Hepatocyte (in vitro differentiated cells): ENCODE results near the gene HYKK. TPM values are rescaled to one million over a fixed set of nuclear protein-coding genes. Genes with fewer than 3 reads are reported as not detected.
"Not testable (repeated sequence)": the region's sequence is repeated elsewhere in the genome, so short reads cannot be mapped to it uniquely, and the experiment has no call there.

Experiments
- DNase-seq: peaks from one replicate; pipeline ENCODE4 v3.0.0-alpha.2; 2016; ENCODE audit warnings: low spot score
- H2AFZ ChIP-seq: fragments of 200-600 bp; sonication (generic); 2 replicates; pipeline ENCODE4 v1.6.0; 2016; ENCODE audit warnings: antibody characterized with exemption, mild to moderate bottlenecking
- H3K27ac ChIP-seq: fragments of 200-600 bp; sonication (generic); 2 replicates; pipeline ENCODE4 v1.5.1; 2016; ENCODE audit warnings: mild to moderate bottlenecking
- H3K27me3 ChIP-seq: fragments of 200-600 bp; sonication (generic); 2 replicates; pipeline ENCODE4 v1.6.1; 2016
- H3K36me3 ChIP-seq: fragments of 200-600 bp; sonication (generic); replicated peaks from 2 replicates; pipeline ENCODE4 v1.5.1; 2016; ENCODE audit warnings: low read depth; ENCODE audit not compliant: insufficient read depth
- H3K4me1 ChIP-seq: fragments of 200-600 bp; sonication (generic); 2 replicates; pipeline ENCODE4 v1.5.1; 2016; ENCODE audit warnings: mild to moderate bottlenecking, moderate library complexity; ENCODE audit not compliant: insufficient read depth
- H3K4me2 ChIP-seq: fragments of 200-600 bp; sonication (generic); 2 replicates; pipeline ENCODE4 v1.6.0; 2016
- H3K4me3 ChIP-seq: fragments of 200-600 bp; sonication (generic); 2 replicates; pipeline ENCODE4 v1.5.1; 2016; ENCODE audit warnings: mild to moderate bottlenecking
- H3K79me2 ChIP-seq: fragments of 200-600 bp; sonication (generic); 2 replicates; pipeline ENCODE4 v1.6.0; 2017; ENCODE audit warnings: mild to moderate bottlenecking
- H3K9me2 ChIP-seq: fragments of 200-600 bp; sonication (generic); replicated peaks from 2 replicates; pipeline ENCODE4 v1.6.0; 2017; ENCODE audit warnings: mild to moderate bottlenecking; ENCODE audit not compliant: insufficient read depth
- H3K9me3 ChIP-seq: fragments of 200-600 bp; sonication (generic); 2 replicates; pipeline ENCODE4 v1.5.1; 2016; ENCODE audit warnings: low read depth, mild to moderate bottlenecking
- H4K20me1 ChIP-seq: fragments of 200-600 bp; sonication (generic); 2 replicates; pipeline ENCODE4 v1.6.0; 2016; ENCODE audit warnings: mild to moderate bottlenecking; ENCODE audit not compliant: insufficient read depth, poor library complexity, severe bottlenecking
- CTCF ChIP-seq: fragments of 200-600 bp; sonication (generic); IDR thresholded peaks from 2 replicates; pipeline ENCODE4 v1.5.1; 2016; ENCODE audit warnings: antibody characterized with exemption, mild to moderate bottlenecking; ENCODE audit not compliant: poor library complexity
- EZH2 ChIP-seq: fragments of 200-600 bp; sonication (generic); IDR thresholded peaks from 2 replicates; pipeline ENCODE4 v1.6.1; 2016; ENCODE audit warnings: antibody characterized with exemption, mild to moderate bottlenecking, borderline replicate concordance
- EZH2phosphoT487 ChIP-seq: fragments of 200-600 bp; sonication (generic); IDR thresholded peaks from one replicate; pipeline ENCODE4 v1.6.1; 2018; ENCODE audit warnings: antibody characterized with exemption, mild to moderate bottlenecking, low read depth, moderate library complexity; ENCODE audit not compliant: unreplicated experiment, severe bottlenecking
- WGBS: methylation state at CpG from one replicate; pipeline ENCODE4 v1.1.6; 2016; ENCODE audit warnings: low lambda C conversion rate; ENCODE audit errors: missing lambda C conversion rate; 5-methylcytosine and 5-hydroxymethylcytosine counted together
- polyA plus RNA-seq: library from polyadenylated mRNA; unstranded; fragments of >200 nt; fragmentation: Nextera tagmentation; extraction: Ambion mirVana; gene quantifications from 2 replicates; pipeline ENCODE4 v1.2.1, GENCODE V29; 2016
- total RNA-seq: library from RNA; depleted of rRNA; stranded (reverse); fragments of >200 nt; gene quantifications from 2 replicates; pipeline ENCODE4 v1.2.3, GENCODE V29; 2014

Gene HYKK
- total and polyA plus RNA-seq, 2 experiments from 2014 or later: 1.6 to 3.6 TPM

DNA sequence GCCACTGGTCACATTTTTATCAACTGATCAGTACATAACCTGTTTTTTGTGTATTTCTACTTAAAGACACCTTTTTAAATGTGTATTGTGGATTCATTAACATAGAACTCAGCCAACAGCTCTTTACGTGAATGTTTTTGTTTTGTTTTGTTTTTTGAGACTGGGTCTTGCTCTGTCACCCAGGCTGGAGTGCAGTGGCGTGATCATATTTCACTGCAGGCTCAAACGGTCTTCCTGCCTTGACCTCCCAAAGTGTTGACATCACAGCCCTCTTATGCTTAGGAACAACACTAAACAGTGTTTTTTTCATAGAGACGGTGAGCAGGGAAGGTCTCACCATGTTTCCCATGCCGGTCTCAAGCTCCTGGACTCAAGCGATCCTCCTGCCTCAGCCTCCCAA is 42.8 kb downstream of the HYKK start:
- H4K20me1 ChIP-seq: no peaks in the 10 kb centered on the region
- DNase-seq: no peak
- no peak overlapping the region for H3K4me3 ChIP-seq
- H3K27me3 ChIP-seq: no peaks in the 10 kb centered on the region
- 84% methylated on average over 6 of the region's 6 CpGs for WGBS
- no peak overlapping the region for H2AFZ ChIP-seq
- TF ChIP-seq EZH2 (no peak), EZH2phosphoT487 (no peak), CTCF (no peak)
- H3K4me2 ChIP-seq: no peak overlapping the region
- no peaks in the 10 kb centered on the region for H3K4me1 ChIP-seq
- no peaks in the 10 kb centered on the region for H3K79me2 ChIP-seq
- no peaks in the 10 kb centered on the region for H3K36me3 ChIP-seq
- H3K9me3 ChIP-seq: no peaks in the 10 kb centered on the region
- H3K27ac ChIP-seq: no peak overlapping the region
- H3K9me2 ChIP-seq: no peaks in the 10 kb centered on the region

DNA sequence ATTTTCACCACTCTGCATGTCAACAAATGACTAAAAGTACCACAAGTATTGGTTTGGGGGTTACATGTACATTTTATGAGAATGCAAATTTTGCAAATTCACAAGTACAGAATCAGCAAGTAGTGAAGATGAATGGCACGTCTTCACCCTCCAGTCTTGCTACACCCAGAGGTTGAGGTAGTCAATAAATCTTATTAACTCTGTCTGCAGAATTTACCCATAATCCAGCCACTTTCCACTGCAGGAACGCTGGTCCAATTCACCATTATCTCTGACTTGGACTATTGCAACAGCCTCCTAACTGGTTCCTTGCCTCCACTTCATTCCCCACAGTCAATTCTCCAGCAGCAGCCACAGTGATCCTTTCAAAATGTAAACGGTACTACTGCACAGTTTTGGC is 43.4 kb downstream of the HYKK start:
- no peaks in the 10 kb centered on the region for H3K36me3 ChIP-seq
- H3K9me3 ChIP-seq: no peaks in the 10 kb centered on the region
- H2AFZ ChIP-seq: no peak overlapping the region
- H3K9me2 ChIP-seq: no peaks in the 10 kb centered on the region
- H3K4me2 ChIP-seq: no peak overlapping the region
- WGBS: 83% methylated on average over 3 of the region's 3 CpGs
- no peaks in the 10 kb centered on the region for H3K79me2 ChIP-seq
- TF ChIP-seq CTCF (no peak), EZH2 (no peak), EZH2phosphoT487 (no peak)
- H3K27ac ChIP-seq: no peak overlapping the region
- H4K20me1 ChIP-seq: no peaks in the 10 kb centered on the region
- no peak overlapping the region for H3K4me3 ChIP-seq
- no peaks in the 10 kb centered on the region for H3K4me1 ChIP-seq
- DNase-seq: no peak
- H3K27me3 ChIP-seq: no peaks in the 10 kb centered on the region

DNA sequence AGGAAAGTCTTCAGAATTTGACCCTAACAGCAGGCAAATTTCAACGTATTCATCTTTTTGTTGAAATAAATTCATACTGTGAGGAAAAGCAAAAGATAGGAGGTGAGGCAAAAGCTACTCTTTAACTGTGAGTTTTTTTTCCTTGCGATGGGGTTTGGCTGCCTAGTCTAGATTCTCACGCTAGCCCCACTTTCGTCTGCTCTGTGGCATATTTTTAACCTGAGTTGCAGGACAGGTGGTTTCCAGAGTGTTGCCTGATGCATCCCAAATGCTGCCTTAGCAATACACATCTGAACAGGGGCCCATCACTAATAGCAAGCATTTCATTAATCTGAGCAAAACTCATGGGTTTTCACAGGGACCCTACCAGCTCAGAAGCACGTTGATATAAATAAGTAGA is 44.5 kb downstream of the HYKK start:
- DNase-seq: no peak
- no peak overlapping the region for H3K27ac ChIP-seq
- no peaks in the 10 kb centered on the region for H3K27me3 ChIP-seq
- 84% methylated on average over 5 of the region's 5 CpGs for WGBS
- no peaks in the 10 kb centered on the region for H4K20me1 ChIP-seq
- no peaks in the 10 kb centered on the region for H3K79me2 ChIP-seq
- H3K4me3 ChIP-seq: no peak overlapping the region
- TF ChIP-seq EZH2: no peak
- TF ChIP-seq EZH2phosphoT487: no peak
- TF ChIP-seq CTCF: no peak
- no peaks in the 10 kb centered on the region for H3K4me1 ChIP-seq
- no peaks in the 10 kb centered on the region for H3K9me3 ChIP-seq
- H3K9me2 ChIP-seq: no peaks in the 10 kb centered on the region
- H2AFZ ChIP-seq: no peak overlapping the region
- H3K36me3 ChIP-seq: no peaks in the 10 kb centered on the region
- H3K4me2 ChIP-seq: no peak overlapping the region

GRCh38 chr15:78552597-78552996 is 45.2 kb downstream of the HYKK start:
- DNase-seq: no peak
- no peaks in the 10 kb centered on the region for H3K27me3 ChIP-seq
- H3K4me2 ChIP-seq: no peak overlapping the region
- H3K9me3 ChIP-seq: no peaks in the 10 kb centered on the region
- no peaks in the 10 kb centered on the region for H3K36me3 ChIP-seq
- no peaks in the 10 kb centered on the region for H4K20me1 ChIP-seq
- no peaks in the 10 kb centered on the region for H3K79me2 ChIP-seq
- WGBS: 70% methylated on average over 5 of the region's 5 CpGs
- H3K9me2 ChIP-seq: no peaks in the 10 kb centered on the region
- TF ChIP-seq EZH2phosphoT487: no peak
- TF ChIP-seq CTCF: no peak
- no peak for TF ChIP-seq EZH2
- no peak overlapping the region for H3K4me3 ChIP-seq
- H2AFZ ChIP-seq: no peak overlapping the region
- no peaks in the 10 kb centered on the region for H3K4me1 ChIP-seq
- H3K27ac ChIP-seq: no peak overlapping the region

GRCh38 chr15:78560201-78560600 is 52.8 kb downstream of the HYKK start:
- 91% methylated on average over 10 of the region's 10 CpGs for WGBS

More at GRCh38 chr15:78560201-78560600, 52.8 kb downstream of the HYKK start:
- not testable (repeated sequence) for H3K27ac ChIP-seq, H2AFZ ChIP-seq, H3K79me2 ChIP-seq, H3K4me3 ChIP-seq, H3K36me3 ChIP-seq, H3K4me2 ChIP-seq, H3K4me1 ChIP-seq, DNase-seq, H4K20me1 ChIP-seq, H3K27me3 ChIP-seq, H3K9me2 ChIP-seq, H3K9me3 ChIP-seq
